ENCODE data around the gene TMEM87B.
"Not testable (repeated sequence)": the region's sequence is repeated elsewhere in the genome, so short reads cannot be mapped to it uniquely, and the experiment has no call there.

The TMEM87B gene

DNA sequence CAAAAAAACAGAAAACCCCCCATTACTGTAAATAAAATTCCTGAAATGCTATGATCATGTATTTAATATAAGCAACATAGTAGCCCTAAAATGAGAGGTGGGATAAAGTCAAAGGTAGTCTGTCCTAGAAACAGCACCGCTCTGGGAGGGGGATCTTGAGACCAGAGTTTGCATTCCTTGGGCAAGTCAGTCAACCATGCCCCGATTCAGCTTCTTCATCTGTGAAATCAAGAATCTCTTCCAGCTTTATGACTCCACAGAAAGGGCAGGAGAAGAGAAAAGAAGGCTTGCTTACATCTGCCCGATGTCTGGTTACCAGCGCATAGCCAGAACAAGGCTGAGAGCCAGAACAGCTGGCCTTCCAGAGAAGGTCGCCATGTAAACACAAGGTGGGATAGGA, 81.0 kb downstream of the TMEM87B start:
- DNase-seq = no peak

DNA sequence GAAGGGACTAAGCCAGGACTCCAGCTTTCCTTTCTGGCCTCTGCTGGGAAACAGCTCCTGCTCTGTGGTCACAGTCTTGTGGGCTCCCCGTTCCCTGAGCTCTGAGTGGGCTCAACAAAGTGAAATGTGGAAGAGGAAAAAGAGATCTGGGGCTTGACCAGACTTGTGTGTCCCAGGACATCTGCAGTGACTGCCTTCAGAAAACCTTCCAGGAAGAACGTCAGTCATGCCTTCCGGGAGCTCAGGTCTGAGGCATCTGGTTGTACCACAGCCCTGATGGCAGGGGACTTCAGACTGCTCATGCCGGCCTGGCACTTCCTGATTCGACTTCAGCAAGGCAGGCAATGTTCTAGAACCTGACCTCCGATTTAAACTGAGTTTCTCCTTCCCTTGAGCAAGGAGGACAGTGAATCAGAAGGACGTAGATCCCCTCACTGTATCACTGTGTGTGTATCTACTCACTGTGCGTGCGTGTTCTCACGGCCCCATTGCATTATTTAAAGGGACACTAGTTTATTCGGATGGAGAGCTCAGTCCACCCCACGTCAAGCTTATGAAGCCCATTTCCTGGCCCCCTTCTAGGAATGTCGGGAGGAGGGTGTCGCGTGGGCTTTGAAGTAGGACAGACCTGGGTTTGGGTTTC, 82.6 kb downstream of the TMEM87B start:
- DNase-seq = no peak

DNA sequence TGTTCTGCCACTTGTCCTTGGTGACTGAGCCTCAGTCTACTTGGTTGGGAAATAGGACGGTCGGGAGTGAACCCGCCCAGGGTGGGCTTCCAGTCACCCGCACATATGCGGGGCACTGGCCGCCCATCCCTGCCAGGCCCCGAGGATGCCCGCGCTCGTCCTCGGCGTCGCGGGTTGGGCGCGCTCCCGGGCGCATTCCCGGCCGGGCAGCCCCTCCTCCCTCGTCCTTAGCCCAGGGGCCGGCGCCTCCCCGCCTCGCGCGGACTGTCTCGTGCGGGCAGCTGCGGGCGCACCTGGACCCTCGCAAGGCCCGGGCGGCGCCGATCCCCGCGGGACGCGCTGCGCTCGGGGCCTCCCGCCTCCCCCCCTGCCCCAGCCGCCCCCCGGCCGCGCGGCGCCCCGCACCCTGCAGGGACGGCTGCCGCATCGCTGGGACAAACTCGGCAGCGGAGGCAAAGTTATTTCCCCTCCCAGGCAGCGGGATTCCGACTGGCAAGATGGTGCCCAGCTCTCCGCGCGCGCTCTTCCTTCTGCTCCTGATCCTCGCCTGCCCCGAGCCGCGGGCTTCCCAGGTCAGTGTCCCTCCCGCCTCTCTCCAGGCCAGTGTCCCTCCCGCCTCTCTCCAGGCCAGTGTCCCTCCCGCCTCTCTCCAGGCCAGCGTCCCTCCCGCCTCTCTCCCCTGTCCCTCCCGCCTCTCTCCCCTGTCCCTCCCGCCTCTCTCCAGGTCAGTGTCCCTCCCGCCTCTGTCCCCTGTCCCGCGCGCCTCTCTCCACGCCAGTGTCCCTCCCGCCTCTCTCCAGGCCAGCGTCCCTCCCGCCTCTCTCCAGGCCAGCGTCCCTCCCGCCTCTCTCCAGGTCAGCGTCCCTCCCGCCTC, 83.3 kb downstream of the TMEM87B start, which contains the start of gene FBLN7:
TSS of gene FBLN7 (plus strand) at position 227 of the 874 bp plus-strand sequence. CDS start at position 498, 271 bp downstream.
- DNase-seq = no peak

DNA sequence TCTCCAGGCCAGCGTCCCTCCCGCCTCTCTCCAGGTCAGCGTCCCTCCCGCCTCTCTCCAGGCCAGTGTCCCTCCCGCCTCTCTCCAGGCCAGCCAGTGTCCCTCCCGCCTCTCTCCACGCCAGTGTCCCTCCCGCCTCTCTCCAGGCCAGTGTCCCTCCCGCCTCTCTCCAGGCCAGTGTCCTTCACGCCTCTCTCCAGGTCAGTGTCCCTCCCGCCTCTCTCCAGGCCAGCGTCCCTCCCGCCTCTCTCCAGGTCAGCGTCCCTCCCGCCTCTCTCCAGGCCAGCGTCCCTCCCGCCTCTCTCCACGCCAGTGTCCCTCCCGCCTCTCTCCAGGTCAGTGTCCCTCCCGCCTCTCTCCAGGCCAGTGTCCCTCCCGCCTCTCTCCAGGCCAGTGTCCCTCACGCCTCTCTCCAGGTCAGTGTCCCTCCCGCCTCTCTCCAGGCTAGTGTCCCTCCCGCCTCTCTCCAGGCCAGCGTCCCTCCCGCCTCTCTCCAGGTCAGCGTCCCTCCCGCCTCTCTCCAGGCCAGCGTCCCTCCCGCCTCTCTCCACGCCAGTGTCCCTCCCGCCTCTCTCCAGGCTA, 84.1 kb downstream of the TMEM87B start:
- not testable (repeated sequence) for DNase-seq

DNA sequence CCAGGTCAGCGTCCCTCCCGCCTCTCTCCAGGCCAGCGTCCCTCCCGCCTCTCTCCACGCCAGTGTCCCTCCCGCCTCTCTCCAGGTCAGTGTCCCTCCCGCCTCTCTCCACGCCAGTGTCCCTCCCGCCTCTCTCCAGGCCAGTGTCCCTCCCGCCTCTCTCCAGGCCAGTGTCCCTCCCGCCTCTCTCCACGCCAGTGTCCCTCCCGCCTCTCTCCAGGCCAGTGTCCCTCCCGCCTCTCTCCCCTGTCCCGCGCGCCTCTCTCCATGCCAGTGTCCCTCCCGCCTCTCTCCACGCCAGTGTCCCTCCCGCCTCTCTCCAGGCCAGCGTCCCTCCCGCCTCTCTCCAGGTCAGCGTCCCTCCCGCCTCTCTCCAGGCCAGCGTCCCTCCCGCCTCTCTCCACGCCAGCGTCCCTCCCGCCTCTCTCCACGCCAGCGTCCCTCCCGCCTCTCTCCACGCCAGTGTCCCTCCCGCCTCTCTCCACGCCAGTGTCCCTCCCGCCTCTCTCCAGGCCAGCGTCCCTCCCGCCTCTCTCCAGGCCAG, 84.7 kb downstream of the TMEM87B start:
- not testable (repeated sequence) for DNase-seq

DNA sequence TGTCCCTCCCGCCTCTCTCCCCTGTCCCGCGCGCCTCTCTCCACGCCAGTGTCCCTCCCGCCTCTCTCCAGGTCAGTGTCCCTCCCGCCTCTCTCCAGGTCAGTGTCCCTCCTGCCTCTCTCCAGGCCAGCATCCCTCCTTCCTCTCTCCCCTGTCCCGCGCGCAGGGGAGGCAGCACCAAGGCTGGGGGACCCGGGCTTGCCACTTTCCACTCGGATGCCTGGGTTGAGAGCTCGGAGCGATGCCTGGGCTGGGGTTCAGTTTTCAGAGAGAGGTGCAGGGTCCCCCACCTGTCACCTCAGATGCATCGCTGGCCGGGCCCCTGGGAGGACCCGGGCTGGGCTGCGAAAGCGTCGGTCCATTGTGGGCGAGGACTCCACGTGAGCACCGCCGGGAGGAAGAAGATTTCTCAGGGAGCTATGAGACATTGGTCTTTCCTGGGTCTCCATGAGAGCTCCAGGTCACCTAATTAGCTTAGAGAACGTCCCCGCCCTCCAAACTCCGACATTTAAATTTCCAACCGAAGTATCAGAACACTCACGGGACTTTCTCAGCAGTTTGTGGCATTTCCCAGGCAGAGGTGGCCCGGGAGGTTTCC, 85.2 kb downstream of the TMEM87B start:
- no peak for DNase-seq

DNA sequence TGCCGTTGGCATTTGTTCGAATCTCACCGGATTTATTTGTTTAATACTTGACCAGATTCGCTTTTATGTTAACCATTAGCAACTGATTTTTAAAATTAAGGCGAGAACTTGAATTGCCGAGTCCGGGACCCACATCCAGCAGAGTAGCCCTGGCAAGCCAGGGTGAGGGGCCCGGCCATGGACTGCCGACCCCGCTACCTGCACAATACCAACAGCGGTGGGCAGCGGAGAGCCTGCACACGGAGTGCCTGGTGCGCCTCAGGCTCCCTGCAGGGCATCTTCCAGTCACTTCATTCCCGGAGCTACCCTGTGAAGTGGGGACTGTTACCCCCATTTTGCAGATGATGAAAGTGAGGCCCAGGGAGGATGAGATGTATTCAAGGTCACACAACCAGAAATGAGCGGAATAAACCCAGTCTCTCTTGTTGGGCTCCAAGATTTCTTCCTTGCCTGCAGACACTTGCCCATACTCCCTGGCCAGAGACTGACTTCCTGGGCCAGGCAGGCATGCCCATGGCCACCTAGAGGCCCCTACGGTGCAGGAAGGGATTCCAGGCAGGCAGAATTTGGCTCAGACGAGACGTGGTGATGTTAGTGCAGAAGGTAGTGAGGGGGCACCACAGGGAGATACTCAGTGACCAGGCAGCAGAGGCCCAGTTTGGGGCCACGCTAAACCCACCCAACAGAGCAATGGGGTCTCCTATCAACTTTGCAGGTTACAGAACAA, 86.0 kb downstream of the TMEM87B start:
- DNase-seq = no peak

DNA sequence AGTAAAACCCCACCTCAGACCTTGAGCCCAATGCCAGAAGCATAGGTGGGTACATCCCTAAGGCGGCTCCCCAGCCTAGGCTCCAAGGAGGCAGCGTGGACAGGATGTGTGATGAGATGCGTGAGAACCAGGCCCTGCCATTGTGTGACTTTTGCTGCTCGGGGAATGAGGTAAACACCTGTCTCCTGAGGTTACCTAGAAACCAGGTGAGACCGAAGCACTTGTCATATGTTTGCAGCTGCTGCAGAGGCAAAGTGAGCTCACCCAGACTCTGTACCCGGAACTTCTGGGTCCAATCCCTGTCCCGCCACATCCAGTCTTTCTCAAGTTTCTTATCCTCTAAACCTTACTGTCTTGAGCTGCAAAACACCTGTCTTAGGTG, 86.5 kb downstream of the TMEM87B start:
- DNase-seq = no peak

DNA sequence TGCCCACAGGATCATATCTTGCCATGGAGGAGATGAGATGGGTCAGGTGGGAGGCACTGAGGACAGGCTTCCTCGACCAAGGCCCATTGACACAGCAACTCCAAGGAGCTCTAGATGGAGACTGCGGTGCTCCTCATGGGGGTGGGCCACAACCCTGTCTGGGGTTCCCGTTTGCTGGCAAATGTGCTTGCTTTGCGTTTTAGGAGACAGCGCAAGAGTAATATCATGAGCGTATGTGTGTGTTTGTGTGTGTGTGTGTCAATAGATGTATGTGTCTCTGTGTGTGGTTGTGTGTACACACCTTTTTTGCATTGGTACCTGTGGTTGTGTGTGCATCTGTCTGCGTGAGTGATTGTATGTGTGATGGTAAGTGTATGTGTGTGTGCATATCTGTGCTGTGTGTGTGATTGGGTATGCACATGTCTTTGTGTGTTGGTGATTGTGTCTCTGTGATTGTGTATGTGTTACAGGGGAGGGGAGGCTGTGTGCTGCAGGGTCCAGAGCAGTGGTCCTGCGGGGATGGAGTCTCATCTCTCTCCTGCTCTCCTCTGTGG, 87.5 kb downstream of the TMEM87B start:
- DNase-seq = no peak

DNA sequence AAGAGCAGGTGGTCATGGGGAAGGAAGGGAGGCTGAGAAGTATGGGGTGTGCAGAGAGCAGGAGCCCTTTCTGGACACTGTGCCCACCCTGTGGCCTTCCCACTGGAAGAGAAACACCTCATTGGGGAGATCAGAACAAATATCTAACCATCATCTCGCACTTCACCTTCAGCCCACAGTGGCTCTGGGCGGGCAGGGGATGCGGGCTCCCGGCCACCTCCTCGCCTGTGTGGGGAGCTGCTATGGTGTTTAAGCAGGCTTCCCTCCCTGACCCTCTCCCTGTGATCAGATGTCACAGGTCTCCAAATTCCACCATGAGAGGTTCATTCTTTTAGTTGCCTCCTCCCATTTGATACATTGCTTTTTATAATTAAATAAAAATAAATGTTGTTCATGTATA, 88.1 kb downstream of the TMEM87B start:
- no peak for DNase-seq

DNA sequence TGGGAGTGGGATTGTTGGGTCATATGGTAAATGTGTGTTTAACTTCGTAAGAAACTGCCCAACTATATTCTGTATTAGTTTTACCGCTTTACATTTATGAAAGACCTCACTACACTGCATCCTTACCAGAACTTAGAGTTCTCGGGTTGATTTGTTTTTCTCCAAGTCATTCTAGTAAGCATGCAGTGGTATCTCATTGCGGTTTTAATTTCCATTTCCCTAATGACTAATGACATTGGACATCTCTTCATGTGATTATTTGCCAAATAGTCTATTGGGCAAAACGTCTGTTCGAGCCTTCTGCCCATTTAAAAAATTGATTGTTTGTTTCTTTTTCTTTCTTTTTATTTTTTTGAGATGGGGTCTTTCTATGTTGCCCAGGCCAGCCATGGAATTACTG, 89.9 kb downstream of the TMEM87B start:
- DNase-seq = no peak

DNA sequence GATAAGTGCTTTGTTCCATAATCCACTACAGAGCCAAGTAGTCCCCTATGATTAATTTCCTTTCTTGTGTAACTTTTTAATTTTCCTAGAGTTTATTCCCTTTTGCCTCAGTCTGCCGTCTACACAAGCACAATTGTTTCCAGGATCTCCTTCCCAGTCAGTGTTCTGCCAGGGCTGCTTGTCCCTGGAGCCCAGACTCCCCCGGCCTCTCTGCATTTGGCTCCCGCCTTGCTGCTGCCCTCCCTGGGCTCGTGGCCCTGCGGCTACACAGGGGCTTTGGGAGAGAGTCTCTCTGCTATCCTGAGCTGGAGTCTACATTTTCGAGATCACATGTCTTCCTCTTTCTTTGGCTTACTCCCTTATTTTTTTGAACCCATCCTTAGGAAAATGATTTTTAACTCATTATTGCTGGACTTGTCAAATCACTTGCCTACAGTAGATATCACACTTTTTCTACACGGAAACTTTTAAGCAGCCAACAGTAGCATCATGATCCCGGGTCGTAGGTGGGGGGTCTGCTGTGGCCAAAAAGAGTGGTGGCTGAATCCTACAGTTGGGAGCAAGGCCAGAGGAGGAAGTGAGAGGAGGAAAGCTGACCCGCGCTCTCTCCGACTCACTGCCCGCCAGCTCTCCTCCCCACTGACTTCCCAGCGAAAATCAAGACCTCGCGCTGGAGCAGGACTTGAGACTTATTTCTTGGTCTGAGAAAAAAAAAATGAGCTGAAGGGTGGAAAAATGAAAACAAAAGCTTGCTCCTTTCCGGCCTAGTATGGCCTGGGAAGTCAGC, 92.5 kb downstream of the TMEM87B start:
- DNase-seq = no peak

DNA sequence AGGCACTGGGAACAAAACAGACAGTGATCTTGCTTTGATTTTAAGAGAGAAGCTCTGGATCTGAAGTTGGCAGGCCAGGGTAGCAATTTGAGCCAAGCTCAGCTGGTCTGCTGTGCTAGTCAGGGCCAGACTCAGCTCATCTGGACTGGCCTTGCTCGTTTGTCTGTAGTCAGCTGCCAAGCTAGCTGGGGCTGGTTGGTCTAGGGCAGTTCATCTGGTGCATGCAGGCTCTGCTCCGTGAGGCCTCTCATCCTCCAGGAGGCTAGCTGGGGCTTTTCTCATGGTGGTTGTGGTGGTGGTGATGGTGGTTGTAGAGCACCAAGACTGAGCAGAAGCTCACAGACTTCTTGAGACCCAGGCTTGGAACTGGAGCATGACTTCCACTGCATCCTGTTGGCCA, 93.4 kb downstream of the TMEM87B start:
- no peak for DNase-seq

DNA sequence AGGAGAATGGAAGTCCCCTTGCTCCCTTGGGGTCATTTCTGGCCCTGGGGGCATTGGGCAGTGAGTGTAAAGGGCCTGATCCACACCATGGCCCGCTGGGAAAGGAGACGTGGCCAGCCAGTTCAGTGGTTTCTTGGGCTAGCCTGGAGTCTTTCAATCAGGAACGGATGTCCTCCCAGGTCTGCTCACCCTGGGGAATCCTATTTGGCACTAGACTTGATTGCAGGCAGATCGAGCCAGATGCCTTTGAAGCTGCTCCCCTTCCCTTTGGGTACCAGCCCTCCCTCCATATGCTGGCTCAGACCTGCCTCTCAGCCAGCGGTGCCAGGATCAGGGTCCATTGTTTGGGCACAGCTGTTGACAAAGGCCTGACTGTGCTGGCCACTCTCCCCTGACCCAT, 94.1 kb downstream of the TMEM87B start:
- no peak for DNase-seq

DNA sequence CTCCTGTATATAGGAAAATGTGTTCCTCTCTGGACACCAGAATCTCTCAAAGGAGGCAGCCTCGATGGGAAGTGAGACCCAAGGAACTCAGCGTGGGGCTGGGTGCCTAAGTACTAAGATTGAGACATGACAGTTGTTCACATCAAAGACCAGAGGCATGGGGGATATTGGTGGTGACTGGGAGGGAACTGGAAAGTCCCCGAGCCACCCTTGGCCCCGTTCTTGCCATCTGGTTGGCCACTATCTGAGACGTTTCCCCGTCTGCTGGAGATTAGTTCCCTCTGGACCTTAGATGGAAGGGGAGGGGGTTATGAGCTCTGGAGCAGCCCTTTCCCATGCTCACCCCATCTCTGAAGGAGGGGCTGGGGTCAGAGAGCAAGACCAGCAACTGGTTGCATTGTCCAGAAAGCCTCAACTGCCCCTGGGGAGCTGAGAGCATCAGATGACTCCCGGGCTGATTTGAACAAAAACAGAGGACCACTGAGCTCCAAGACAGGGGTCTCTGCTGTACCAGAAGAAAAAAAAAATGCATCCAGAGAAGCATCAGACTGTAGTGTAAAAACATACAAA, 94.9 kb downstream of the TMEM87B start:
- no peak for DNase-seq

DNA sequence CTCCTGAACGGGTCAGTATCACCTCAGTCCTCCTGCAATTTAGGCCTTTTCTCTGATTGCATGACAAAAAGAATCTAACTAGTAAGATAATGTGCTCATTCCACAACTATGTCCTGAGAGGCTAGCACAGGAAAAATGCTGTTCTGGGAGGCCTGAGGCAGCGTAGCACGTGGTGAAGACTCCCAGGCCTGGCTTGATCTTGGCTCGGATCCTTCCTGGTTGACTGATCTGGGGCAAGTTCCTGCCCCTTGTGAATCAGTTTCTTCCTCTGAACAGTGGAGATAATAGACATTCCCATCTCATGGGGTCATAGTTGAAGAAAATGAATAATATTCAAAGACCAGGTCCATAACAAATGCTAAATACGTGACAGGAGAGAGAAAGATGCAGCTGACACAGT, 95.4 kb downstream of the TMEM87B start:
- no peak for DNase-seq

DNA sequence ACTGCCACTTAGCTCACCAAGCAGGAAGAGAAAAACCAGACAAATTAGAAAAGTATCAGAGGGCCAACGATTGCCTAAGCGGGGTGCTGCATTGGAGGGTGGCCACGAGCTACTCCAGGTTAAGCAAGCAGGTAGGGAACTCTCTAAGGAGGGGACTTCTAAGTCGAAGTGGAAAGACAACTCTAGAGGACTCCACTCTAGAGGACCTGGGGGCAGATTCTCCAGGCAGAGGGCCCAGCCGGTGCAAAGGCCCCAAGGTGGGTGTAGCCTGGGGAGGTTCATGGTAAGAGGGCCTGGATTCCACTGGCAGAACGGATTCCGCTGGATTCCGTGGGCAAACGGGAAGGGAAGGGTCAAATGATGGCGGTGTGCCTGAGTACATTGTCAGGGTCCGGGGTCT, 95.8 kb downstream of the TMEM87B start:
- no peak for DNase-seq

DNA sequence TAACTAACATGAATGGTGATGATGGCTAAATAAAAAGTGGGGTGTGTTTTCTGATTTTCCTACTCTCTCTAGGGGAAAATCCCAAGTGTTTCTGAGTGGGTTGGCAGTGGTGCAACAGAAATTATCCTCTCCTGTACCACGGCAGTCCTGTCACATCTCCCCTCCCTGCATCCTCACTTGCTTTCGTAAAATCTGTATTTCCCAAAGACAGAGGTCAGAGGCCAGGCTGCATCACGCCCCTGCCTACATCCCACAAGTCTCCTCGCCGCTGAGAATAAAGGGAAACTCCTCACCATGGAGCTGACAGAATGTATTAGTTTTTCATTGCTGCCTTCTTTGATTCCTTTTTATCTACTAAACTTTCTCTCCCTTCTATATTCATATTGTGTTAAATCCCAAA, 96.2 kb downstream of the TMEM87B start:
- no peak for DNase-seq

DNA sequence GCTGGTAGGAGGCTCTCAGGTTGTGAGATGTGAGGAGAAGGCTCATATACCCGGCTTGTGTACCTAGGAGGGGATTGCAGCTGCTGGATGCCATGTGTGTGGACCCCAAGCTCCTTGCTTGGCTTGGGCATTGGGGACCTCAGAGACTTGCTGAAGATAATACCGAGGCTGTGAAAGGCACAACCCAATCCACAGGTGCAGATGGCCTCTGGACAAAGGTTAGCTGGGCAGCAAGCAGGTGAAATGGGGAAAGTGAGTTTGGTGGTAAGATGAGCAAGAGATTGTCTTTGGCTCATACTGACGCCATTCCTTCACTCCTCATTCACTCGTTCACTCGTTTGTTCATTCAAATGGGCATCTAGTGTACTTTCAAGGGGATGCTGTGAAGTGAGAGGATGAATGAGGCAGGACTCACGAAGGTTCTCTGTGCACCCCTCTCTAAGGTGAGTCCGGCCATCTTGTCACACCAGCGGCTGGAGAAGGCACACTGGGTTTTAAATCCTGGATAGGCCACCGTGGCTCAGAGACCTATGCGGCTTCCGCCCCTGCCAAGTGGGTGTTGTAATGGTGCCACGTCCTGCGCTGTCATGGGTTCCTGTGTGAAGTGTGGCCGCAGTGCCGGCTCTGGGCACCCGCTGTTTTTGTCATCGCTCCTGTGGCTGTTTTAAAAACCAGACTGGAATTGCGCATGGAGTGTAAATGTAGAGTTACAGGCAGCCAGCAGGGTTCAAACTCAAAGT, 96.8 kb downstream of the TMEM87B start:
- DNase-seq = no peak

DNA sequence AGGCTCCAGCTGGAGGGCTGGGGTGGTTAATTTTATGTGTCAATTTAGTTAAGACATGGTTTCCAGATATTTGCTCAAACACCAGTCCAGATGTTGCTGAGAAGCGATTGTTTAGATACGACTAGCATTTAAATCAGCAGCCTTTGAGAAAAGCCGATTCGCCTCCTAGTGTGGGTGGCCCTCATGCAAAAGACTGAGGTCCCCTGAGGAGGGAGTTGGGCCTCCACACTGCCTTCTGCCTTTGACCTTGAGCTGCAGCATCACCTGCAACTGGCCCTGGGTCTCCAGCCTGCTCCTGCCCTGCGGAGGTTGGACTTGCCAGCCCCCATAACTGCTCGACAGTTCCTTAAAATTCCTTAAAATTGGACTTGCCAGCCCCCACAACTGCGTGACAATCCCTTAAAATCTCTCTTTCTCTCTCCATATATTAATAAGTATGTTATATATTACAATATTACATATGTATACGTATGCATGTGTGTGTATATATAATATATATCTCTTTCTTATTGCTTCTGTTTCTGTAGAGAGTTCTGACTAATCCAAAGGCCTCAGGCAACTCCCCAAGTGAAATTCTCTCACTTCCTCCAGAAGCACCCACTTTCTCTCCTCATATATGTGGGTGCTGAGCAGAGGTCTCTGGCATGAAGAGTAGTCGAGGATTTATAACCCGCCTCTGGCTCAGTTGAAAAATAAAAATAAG, 97.6 kb downstream of the TMEM87B start:
- DNase-seq = no peak

All from activated CD8-positive, alpha-beta memory T cell treated with anti-CD3 and anti-CD28 coated beads, Interleukin-2, amount 50 U/mL, for 4 hours (primary cell).